HepG2 (cell line): ENCODE results near the gene MAGEA12. TPM values are rescaled to one million over a fixed set of nuclear protein-coding genes. Genes with fewer than 3 reads are reported as not detected.
"Not testable (repeated sequence)": the region's sequence is repeated elsewhere in the genome, so short reads cannot be mapped to it uniquely, and the experiment has no call there.

Source experiments
- ATAC-seq: fragments of 200-7000 bp; cut with Tn5 transposase; 3 replicates; pipeline ENCODE4 v1.9.1; 2020; ENCODE audit warnings: mild to moderate bottlenecking, moderate library complexity
- BruUV-seq: library from RNA; stranded (reverse); fragments of 400-500 nt; replicated peaks from 2 replicates; lab custom pipeline; 2021; lab: Mats Ljungman, UMichigan
- CTCF ChIA-PET: fragments of 300-600 bp; formaldehyde crosslinking; extraction: SDS; loops from one replicate; lab custom pipeline; 2021; ENCODE audit warnings: low total read pairs, inconsistent platforms, low intra/inter-chr PET ratio; lab: Yijun Ruan, JAX
- POLR2A ChIA-PET: fragments of 350-600 bp; sonication (Branson Sonifier 250); formaldehyde crosslinking; loops from one replicate; lab custom pipeline; 2020; ENCODE audit warnings: antibody characterized with exemption, inconsistent platforms; lab: Yijun Ruan, JAX
- DNase-seq: peaks from one replicate; pipeline ENCODE4 v3.0.0-alpha.2; 2015; ENCODE audit warnings: low spot score
- FAIRE-seq: peaks from 3 replicates; lab custom pipeline; 2011; peaks lifted over from hg19 to GRCh38; lab: Jason Lieb, UNC
- H2AFZ ChIP-seq: one replicate; pipeline ENCODE4 v1.6.1; 2011; ENCODE audit warnings: low read length, inconsistent platforms
- H3K27ac ChIP-seq: fragments of 300-600 bp; 3 replicates; pipeline ENCODE4 v1.8.0; 2011; ENCODE audit warnings: mixed run types, mild to moderate bottlenecking, mixed read lengths, low read length, inconsistent platforms; ENCODE audit not compliant: insufficient read depth; ENCODE audit errors: extremely low read length
- H3K27me3 ChIP-seq, 2 experiments: fragments of 200-600 bp in 1 of 2; 2 replicates in 1 of 2; 3 replicates in 1 of 2; pipeline versions ENCODE4 v1.6.0 to v1.8.0; 2011; ENCODE audit warnings: low read length in 2 of 2, mild to moderate bottlenecking in 2 of 2, moderate library complexity in 2 of 2, inconsistent platforms in 1 of 2; ENCODE audit not compliant: insufficient read depth in 2 of 2, control insufficient read depth in 1 of 2
- H3K36me3 ChIP-seq, 2 experiments: fragments of 200-600 bp in 1 of 2; replicated peaks in 1 of 2; 2 replicates in 1 of 2; 3 replicates in 1 of 2; pipeline versions ENCODE4 v1.5.1 to v1.8.0; 2011; ENCODE audit warnings: low read length in 2 of 2, inconsistent platforms in 1 of 2; ENCODE audit not compliant: insufficient read depth in 2 of 2, control insufficient read depth in 1 of 2
- H3K4me1 ChIP-seq: 2 replicates; pipeline ENCODE4 v1.5.1; 2012; ENCODE audit warnings: low read length, inconsistent platforms; ENCODE audit not compliant: insufficient read depth
- H3K4me2 ChIP-seq: 2 replicates; pipeline ENCODE4 v1.6.0; 2011; ENCODE audit warnings: low read depth, low read length, inconsistent platforms
- H3K4me3 ChIP-seq, 3 experiments: fragments of 200-600 bp in 1 of 3; sonication (generic), shearing (Covaris generic) in 1 of 3; replicated peaks in 1 of 3; 2 replicates each; pipeline ENCODE4 v1.5.1; 2011 to 2016; ENCODE audit warnings: low read length in 3 of 3, inconsistent platforms in 2 of 3, low read depth in 2 of 3, mild to moderate bottlenecking in 2 of 3, control low read depth in 1 of 3, mixed read lengths in 1 of 3; ENCODE audit not compliant: insufficient read depth in 1 of 3
- H3K79me2 ChIP-seq: one replicate; pipeline ENCODE4 v1.6.1; 2011; ENCODE audit warnings: low read length, inconsistent platforms; ENCODE audit not compliant: insufficient read depth
- H3K9ac ChIP-seq: 2 replicates; pipeline ENCODE4 v1.6.0; 2011; ENCODE audit warnings: mild to moderate bottlenecking, low read depth, low read length, inconsistent platforms; ENCODE audit not compliant: insufficient read depth
- H3K9me3 ChIP-seq: 2 replicates; pipeline ENCODE4 v1.5.1; 2012; ENCODE audit warnings: mild to moderate bottlenecking, low read length
- H4K20me1 ChIP-seq: 2 replicates; pipeline ENCODE4 v1.6.0; 2011; ENCODE audit warnings: inconsistent platforms, mild to moderate bottlenecking, low read length, moderate library complexity; ENCODE audit not compliant: insufficient read depth
- WGBS: methylation state at CpG from one replicate; pipeline ENCODE4 v1.1.6; 2017; ENCODE audit warnings: low lambda C conversion rate; 5-methylcytosine and 5-hydroxymethylcytosine counted together
- in situ Hi-C: cut with HindIII; loops from 2 replicates; pipeline ENCODE4 v1.10.0; 2017; ENCODE audit warnings: low pct_unique_long_range_greater_than_20kb; ENCODE audit not compliant: extremely low pct_ligation_motif_present
- intact Hi-C: fragments of 100-400 bp; cut with micrococcal nuclease; formaldehyde crosslinking; loops from one replicate; pipeline ENCODE4 v1.10.0; 2022; ENCODE audit not compliant: unreplicated experiment
- polyA plus RNA-seq, 8 experiments: library from polyadenylated mRNA; depleted of rRNA in 3 of 8; stranded (reverse) in 7 of 8; unstranded in 1 of 8; fragments of >200 nt; fragmentation: Illumina TruSeq in 4 of 8; extraction: Trizol in 4 of 8; gene quantifications; 2 replicates each; pipeline versions ENCODE4 v1.2.1 to v1.2.3, GENCODE V29; 2011 to 2016; ENCODE audit warnings: low read depth in 4 of 8, missing spikeins in 1 of 8, mixed read lengths in 1 of 8; ENCODE audit not compliant: insufficient read depth in 1 of 8
- total RNA-seq, 5 experiments: library from RNA; depleted of rRNA; stranded (reverse); fragments of >200 nt; fragmentation: Illumina TruSeq; extraction: Trizol; gene quantifications; 2 replicates each; pipeline ENCODE4 v1.2.3, GENCODE V29; 2016; ENCODE audit warnings: low read depth in 1 of 5

Gene MAGEA12
- total and polyA plus RNA-seq, 2 of the 13 experiments (the other 11 are each of a cell fraction or from before 2014, with no cell fraction given) = not detected

- in situ Hi-C loops, H3K27ac ChIP-seq, H3K9ac ChIP-seq, H4K20me1 ChIP-seq, H3K9me3 ChIP-seq, H3K27me3 ChIP-seq, CTCF ChIA-PET, H3K4me3 ChIP-seq, H3K4me2 ChIP-seq, H3K79me2 ChIP-seq, H3K36me3 ChIP-seq, intact Hi-C loops, H2AFZ ChIP-seq, H3K4me1 ChIP-seq, POLR2A ChIA-PET, BruUV-seq, ATAC-seq, FAIRE-seq, DNase-seq: not testable (repeated sequence)
- WGBS = no CpG with 5 or more reads among the region's 7 CpGs
Observed at GRCh38 chrX:152759544-152759943, 26.0 kb downstream of the MAGEA12 start.

GRCh38 chrX:152761582-152761981 is 28.0 kb downstream of the MAGEA12 start:
- intact Hi-C loops, FAIRE-seq, H3K9me3 ChIP-seq, H3K4me3 ChIP-seq, H4K20me1 ChIP-seq, H3K27ac ChIP-seq, CTCF ChIA-PET, ATAC-seq, H3K9ac ChIP-seq, H2AFZ ChIP-seq, in situ Hi-C loops, BruUV-seq, DNase-seq, H3K4me2 ChIP-seq, POLR2A ChIA-PET, H3K4me1 ChIP-seq, H3K36me3 ChIP-seq, H3K79me2 ChIP-seq, H3K27me3 ChIP-seq: not testable (repeated sequence)
- no CpG with 5 or more reads among the region's 7 CpGs for WGBS

GRCh38 chrX:152766562-152766961 is 33.0 kb downstream of the MAGEA12 start:
- CTCF ChIA-PET, H3K79me2 ChIP-seq, H3K36me3 ChIP-seq, H3K4me1 ChIP-seq, DNase-seq, H3K27me3 ChIP-seq, FAIRE-seq, H2AFZ ChIP-seq, POLR2A ChIA-PET, H4K20me1 ChIP-seq, intact Hi-C loops, H3K9ac ChIP-seq, BruUV-seq, H3K9me3 ChIP-seq, in situ Hi-C loops, H3K27ac ChIP-seq, ATAC-seq, H3K4me2 ChIP-seq, H3K4me3 ChIP-seq: not testable (repeated sequence)
- WGBS = no CpG with 5 or more reads among the region's 9 CpGs

- H3K36me3 ChIP-seq, POLR2A ChIA-PET, H2AFZ ChIP-seq, ATAC-seq, FAIRE-seq, in situ Hi-C loops, H3K27ac ChIP-seq, H4K20me1 ChIP-seq, CTCF ChIA-PET, H3K27me3 ChIP-seq, DNase-seq, H3K4me3 ChIP-seq, H3K9me3 ChIP-seq, BruUV-seq, H3K79me2 ChIP-seq, intact Hi-C loops, H3K9ac ChIP-seq, H3K4me2 ChIP-seq, H3K4me1 ChIP-seq: not testable (repeated sequence)
- WGBS = no CpG with 5 or more reads among the region's 29 CpGs
Observed at GRCh38 chrX:152769549-152770289, 36.2 kb downstream of the MAGEA12 start, which contains the start of gene MAGEA6. Gene MAGEA6, minus strand, starts transcription at chrX:152769689. Its CDS starts 2,039 bp downstream, at chrX:152767650.
